Upper lobe of left lung (tissue), 4 donors: ENCODE data around the gene GALM.

Experiments used
- EP300 ChIP-seq, 4 donors: sonication (generic); formaldehyde crosslinking; IDR thresholded peaks; one replicate each; pipeline ENCODE4 v1.5.1; 2017; ENCODE audit warnings: antibody characterized with exemption in 4 of 4, control low read depth in 2 of 4
- POLR2AphosphoS5 ChIP-seq, 2 donors: sonication (generic); formaldehyde crosslinking; IDR thresholded peaks; one replicate each; pipeline ENCODE4 v1.5.1; 2017; ENCODE audit warnings: antibody characterized with exemption in 2 of 2
- TF ChIP-seq, protein P1 (sequence below), 6 experiments: fragments of 450-650 bp in 4 of 6; fragments of 200-600 bp in 2 of 6; sonication (generic) in 2 of 6; IDR thresholded peaks; one replicate each; pipeline ENCODE4 v1.5.1; 2016 to 2019; ENCODE audit warnings: antibody characterized with exemption in 6 of 6

DNA sequence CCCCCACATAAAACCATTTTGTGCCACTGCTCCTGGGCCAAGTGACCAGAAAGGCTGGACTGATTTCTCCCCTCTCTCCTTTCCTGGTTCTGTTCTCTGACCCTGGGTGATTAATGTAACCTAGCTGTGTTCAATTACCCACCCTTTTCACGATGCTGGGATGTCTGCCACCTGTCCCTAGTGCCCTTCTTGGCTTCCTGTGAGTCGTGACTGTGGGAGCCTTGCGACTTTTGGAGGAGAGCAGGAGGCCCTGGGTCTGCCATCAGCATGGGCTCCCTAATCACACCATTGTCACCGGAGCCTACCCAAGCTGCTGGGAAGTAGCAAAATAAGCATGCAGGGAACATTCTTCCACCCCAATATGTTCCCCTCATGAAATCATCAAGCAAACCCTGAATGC lies 47.0 kb downstream of the GALM start:
- TF ChIP-seq EP300 (IDR thresholded peaks at IDR 0.05) (no peak), POLR2AphosphoS5 (IDR thresholded peaks at IDR 0.05) (no peak)
- TF ChIP-seq, protein P1, sequence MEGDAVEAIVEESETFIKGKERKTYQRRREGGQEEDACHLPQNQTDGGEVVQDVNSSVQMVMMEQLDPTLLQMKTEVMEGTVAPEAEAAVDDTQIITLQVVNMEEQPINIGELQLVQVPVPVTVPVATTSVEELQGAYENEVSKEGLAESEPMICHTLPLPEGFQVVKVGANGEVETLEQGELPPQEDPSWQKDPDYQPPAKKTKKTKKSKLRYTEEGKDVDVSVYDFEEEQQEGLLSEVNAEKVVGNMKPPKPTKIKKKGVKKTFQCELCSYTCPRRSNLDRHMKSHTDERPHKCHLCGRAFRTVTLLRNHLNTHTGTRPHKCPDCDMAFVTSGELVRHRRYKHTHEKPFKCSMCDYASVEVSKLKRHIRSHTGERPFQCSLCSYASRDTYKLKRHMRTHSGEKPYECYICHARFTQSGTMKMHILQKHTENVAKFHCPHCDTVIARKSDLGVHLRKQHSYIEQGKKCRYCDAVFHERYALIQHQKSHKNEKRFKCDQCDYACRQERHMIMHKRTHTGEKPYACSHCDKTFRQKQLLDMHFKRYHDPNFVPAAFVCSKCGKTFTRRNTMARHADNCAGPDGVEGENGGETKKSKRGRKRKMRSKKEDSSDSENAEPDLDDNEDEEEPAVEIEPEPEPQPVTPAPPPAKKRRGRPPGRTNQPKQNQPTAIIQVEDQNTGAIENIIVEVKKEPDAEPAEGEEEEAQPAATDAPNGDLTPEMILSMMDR (IDR thresholded peaks at IDR 0.05): no peak
